NCI-H1417 (cell line): ENCODE results near the gene AMBP.

Experiments used
- DNase-seq, 3 experiments: peaks; one replicate each; lab custom pipeline; 2025; lab: John Stamatoyannopoulos, UW

Gene AMBP

GRCh38 chr9:114078021-114078780, at the start of gene AMBP:
TSS of gene AMBP (minus strand) at chr9:114078300. CDS start at chr9:114078209, 91 bp downstream.
- no peak for DNase-seq

DNA sequence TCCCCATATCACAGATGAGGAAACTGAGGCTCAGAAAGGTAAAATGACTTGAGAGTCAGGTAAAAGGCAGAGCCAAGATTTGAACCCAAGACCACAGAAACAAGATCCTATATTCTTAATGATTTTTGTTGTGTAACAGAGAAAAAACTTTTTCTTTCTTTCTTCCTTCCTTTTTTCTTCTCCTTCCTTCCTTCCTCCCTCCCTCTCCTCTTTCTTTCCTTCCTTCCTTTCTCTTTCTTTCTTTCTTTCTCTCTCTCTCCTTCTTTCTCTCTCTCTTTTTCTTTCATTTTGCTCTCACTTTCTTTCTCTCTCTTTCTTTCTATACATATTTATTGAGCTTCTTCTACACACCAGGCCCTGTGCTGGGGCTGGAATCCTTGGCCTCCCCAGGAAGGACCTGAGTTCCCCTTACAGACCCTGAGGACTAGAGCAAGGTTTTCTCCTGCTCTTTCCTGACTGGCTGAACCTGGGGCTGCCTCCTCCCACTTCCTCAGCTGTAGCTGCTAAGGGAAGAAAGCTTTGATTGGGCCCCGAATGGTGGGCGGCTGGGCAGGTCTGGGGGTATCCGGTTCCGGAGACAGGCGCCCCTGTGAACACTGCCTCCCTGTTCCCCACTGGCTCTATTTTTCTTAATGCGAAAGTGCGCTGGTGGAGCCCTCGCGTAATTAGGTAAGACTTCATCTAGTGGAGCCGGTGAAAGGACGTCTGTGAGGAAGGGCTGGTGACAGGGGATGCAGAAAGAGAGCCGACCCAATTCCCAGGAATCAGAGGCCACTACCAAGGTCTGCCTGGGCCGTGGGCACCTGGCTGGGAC, 48.4 kb upstream of the AMBP start:
- no peak for DNase-seq

- no peak for DNase-seq
Measured at GRCh38 chr9:114125476-114126013, 47.4 kb upstream of the AMBP start.

DNA sequence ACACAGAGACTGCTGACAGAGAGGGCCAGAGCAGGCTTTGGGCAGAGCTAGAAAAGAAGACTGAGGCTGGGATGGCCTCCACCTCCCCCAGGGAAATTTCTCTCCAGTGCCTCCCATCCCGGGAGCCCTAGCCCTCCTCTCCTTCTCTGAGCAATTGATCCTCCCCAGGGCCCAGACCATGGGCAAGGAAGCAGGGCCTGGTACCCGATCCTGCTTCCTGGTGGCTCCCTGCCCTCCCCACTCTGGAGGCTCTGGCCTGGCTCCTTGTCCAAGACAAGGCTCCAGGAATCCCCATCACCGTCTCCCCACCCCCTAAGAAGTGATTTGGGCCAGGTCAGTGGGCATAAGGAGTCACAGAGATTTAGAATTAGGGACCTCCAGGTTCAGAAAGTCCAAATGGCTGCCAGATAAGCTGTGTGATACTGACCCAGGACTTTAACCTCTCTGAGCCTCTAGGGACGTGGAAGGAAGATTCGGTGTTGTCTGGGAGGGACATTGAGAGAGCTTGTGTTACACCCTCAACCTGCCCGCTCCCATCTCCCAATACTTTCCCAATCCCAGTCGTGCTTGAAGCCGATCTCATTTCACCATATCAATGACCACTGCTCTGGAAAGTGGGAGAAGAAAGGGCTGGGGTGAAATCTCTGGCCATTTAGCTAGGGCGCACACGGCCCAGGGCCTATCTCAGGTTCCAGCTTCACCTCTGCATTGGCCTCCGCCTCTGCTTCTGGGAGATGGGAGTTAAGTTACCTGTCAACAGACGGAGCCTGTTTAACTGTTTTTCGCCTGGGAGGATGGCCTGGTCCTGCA, 46.8 kb upstream of the AMBP start:
- no peak for DNase-seq

GRCh38 chr9:114124138-114124537, 46.0 kb upstream of the AMBP start:
- DNase-seq = no peak

- no peak for DNase-seq
Measured at GRCh38 chr9:114123031-114123977, 45.2 kb upstream of the AMBP start.

- DNase-seq = no peak
Measured at GRCh38 chr9:114122136-114123027, 44.3 kb upstream of the AMBP start.

DNA sequence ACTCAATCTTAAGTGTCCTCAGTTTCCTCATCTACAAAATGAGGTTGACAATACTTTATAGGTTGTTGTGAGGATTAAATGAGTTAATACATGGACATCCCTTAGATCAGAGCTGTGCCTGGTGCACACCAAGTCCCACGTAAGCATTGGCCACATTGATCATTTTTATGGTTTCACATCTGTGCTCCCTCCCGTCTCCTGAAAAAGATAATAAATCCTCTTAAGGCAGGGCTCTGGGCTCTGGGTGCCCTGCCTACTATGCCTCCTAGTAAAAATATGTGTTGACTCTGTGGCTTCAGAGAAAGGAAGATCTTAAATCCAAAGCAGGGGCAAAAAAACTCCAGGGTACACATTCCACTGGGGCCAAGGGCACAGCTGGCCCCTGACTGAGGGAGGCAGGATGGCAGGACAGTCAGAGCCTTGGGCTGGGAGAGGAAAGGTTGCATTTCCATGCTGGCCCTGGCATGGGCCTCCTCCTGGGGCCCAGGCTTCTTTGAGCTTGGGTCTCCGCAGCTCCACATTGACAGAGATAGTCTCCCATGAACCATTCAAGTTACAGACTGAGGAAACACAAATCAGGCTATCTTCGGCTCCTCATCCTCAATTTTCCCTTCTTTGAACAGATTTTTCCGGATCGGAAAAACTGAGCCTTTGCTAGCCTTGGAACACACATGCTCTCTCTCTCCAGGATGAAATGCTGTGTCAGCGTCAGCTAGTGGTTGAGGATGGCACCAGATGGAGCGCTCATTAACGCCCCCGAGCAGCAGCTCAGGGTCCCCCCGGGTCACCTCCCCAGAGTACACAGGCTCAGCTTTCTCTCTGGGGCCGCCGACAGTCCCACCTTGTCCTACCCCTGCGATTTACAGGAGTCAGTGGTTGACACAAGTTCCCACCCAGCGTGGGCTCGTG, 43.4 kb upstream of the AMBP start:
- DNase-seq = no peak

- no peak for DNase-seq
Measured at GRCh38 chr9:114120192-114121014, 42.3 kb upstream of the AMBP start.

- DNase-seq = no peak
Measured at GRCh38 chr9:114119242-114120191, 41.4 kb upstream of the AMBP start.

DNA sequence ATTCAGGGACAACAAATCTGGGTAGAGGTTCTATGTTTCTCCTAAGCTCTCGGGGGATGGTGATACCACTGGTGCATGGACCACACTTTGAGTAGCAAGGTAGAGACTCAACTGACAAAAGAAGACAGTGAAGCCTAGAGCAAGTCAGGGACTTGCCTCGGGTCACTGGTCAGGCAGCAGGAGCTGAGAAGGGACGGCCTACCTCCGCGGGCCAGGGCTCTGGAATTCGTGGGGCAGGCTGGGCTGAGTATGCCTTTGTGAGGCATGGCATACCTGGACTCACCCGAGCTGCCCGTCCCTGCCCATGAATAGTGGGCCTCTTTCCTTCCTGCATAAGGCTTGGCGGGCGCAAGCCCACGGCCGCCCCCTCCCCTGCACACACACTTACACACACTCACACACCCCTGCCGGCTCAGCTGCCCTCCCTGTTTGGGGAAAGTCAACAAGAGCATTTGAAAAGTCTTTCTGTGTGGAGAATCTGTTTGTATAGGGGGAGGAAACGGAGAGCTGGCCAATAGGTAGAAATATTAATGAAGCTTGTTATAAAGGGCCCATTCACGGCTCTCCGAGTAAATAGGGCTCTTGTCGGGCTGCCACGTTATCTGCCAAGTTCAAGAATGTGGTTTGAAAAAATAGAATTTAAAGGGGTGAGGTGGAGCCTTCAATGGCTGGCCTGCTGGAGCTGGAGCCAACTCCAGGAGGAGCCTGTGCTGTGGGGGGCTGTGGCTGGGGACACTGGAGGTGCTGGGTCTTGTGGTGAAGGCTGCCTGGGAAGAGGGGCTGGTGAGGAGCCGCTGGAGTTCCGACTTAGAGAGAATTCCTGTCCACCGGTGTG, 40.1 kb upstream of the AMBP start:
- peak in 2 of 3 experiments; percentile 25 to 75 for DNase-seq

DNA sequence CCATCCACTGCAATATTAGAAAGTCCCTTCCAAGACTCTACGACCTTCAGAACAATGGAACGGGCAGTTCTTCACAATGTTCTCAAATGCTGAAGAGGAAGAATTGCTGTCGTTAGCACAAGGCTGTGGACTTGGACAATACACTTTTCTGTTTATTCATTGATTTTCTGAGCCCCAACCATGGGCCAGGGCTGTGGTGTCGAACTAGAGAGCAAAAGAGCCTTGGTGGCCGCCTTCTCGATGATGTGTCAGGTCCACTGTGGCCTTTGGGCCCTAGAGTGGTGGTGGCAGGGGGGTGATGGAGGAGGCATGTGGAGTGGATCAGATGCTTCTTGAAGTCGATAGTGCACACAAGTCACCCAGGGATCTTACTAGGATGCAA, 39.5 kb upstream of the AMBP start:
- DNase-seq = no peak

DNA sequence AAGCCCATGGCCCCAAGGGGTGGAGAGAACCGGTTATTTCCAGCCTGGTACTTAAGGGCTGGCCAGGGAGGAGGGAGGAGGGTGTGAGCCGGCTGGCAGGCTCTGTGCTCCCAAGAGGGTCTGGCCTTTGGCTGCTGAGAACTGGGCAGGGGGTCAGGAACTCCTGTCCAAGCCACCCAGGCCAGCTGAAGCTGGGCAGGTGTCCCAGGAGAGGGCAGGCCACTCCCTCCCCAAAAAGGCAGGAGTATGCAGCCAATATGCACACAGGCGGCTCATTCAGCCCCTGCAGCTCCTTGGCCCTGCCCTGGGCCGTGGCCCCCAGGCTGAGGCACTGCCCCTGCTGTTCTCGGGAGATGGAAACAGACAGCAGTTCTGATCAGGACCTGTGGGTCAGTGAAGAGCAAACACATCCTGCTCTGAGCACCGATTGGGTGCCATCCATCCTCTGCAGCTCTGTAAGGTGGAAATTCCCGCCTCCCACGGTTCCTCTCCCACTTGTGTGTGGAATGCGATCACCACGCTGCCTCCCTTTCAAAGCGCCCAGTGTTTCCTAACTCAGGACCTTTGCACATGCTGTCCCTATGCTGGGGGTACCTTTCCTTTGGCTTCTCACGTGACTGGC, 38.1 kb upstream of the AMBP start:
- no peak for DNase-seq

DNA sequence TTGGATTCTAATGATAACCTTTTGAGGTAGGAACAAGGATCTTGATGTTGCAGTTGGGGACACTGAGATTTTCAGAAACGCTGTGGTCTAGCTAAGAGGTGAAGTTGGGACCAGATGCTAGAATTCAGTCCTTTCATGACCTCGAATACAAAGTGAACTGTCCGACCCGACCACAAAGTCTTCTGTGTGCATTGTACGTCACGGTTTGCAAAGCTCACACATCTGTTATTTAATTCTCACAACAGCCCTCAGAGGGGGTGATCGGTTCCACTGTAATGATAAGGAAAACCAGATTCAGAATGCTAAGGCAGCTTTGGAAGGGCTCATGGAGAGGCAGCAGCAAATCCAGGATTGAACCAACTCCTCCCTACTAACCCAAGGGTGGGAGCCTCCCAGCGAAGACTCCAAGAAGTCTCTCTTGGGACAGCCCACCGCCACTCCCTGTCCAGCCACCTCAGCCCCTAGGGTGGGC, 37.6 kb upstream of the AMBP start:
- DNase-seq = no peak

- no peak for DNase-seq
Measured at GRCh38 chr9:114114364-114114763, 36.3 kb upstream of the AMBP start.
